Measurements from ENCODE around the gene OLFML2B.

OLFML2B gene

DNA sequence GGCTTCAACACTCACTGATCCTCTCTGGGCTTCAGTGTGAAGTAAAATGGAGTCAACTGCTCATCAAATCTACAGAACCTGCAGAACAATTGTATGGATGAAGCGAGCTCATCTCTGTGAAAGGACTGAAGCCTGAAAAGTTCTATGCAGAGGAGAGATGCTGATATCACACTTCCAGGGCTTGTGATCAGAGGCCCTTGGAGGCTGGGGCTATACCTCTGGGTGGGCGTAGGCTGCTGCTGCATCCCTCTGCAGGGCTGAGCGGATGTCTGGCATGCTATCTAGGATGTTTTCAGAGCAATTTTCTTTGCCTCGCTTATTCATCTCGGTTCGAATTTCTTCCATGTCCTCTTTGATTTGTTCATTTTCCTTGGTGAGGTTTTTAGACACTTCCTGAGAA lies 17.6 kb downstream of the OLFML2B start:
- DNase-seq (ENCODE audit: low read depth in 2 of 2) = no peak

- no peak for DNase-seq (ENCODE audit: low read depth in 2 of 2)
These were observed 19.2 kb downstream of the OLFML2B start for GRCh38 chr1:162004441-162004950.

DNA sequence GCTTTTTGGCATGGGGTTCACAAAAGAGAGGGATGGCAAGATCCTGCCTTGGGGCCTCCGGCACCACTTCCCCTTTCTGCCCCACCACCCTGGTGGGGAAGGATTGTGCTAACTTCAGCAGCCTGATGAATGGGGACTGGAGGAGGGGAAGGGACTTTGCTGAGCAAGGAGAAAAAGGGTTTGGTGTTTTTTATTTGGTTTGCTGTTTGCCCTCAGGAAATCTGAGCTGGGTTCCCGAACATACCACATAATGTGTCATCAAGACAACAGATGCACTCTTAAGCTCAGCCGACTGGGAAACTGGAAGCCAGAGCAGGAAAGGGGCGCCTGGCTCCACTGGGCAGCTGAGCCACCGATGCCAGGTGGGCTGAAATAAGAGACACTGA lies 19.8 kb downstream of the OLFML2B start:
- DNase-seq (ENCODE audit: low read depth in 2 of 2) = no peak

DNA sequence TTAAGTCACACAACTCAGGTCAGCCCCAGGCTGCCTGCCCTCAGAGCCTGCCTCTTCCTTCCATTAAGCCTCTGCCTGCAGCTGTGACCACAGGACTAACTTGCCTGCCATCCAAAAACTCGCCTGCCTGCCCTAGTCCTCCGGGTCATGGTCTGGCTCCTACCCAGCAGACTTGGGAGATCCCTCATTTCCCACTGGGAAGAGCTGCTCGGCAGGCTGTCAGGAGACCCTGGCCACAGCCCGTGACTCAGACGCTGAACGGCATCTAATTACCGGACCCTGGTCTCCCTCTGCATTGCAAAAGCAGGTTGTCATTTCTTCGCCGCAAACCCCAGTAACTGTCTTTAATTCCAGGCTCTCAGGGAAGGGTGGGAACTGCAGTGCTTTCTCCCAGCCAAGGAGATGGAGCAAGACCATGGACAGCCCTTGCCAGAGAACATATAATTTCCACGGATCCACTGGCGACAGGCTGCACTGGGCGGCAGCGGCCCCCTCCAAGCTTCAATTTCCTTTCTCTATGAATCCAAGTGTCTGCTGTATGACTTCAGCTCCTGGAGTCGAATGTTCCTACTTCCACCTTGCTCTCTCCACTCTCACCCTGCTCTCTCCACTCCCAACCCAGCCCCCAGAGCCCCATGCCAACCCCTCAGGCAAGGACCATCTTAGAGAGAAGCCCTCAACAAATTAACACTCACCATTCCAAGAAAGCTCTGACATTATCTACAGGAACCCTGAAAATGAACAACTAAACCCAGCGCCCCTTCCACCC lies 20.4 kb downstream of the OLFML2B start:
- no peak for DNase-seq (ENCODE audit: low read depth in 2 of 2)

GRCh38 chr1:162000053-162000420 lies 23.6 kb downstream of the OLFML2B start:
- no peak for DNase-seq (ENCODE audit: low read depth in 2 of 2)

DNA sequence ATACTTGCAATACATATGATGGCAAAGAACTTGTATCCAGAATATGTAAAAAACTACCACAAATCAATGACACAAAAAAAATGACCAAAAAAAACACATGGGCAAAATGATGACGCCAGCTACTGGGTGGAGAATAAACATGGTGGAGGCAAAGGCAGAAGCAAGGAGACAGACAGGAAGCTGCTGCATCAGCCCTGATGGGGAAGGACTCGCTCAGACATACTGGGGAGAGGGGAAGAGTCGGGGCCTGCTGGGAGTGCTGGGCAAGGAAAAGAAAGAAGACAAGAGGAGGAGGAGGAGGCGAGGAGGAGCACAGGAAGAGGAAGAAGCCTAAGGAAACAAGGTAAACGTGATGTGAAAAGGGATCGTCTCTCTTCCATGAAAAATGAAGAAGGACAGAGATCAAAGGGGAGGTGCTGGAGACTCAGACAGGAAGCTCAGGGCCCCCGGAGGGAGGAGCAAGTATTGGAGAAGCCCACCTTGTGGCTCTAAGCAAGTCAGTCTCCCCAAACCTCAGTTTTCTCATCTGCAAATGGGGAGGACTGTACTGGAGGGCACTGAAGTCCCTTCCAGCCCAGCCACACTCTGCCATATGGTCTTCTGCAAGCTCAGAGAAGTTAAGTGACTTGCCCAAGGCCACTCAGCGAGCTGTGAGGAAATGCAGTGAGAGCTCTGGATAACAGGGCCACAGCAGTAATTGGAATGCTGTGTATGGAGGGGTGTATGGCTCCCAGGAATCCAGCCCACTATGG lies 24.2 kb downstream of the OLFML2B start:
- no peak for DNase-seq (ENCODE audit: low read depth in 2 of 2)

DNA sequence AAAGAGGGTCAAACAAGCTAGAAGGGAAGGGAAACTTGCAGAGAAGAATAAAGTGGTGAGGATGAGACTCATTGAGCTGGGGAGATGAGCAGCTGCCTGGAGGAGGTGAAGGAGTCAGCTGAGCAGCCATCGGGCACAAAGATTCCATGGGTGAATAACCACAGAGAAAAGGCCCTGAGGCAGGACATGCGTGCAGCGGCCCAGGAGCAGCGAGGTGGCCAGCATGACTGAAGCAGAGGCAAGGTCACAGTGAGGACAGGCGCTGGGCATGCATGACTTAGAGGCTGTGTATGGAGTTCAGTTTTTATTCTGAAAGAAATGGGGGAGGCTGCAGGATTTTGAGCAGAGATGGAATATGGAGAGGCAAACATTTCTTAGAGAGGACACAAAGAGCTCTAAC lies 24.9 kb downstream of the OLFML2B start:
- DNase-seq (ENCODE audit: low read depth in 2 of 2) = no peak

DNA sequence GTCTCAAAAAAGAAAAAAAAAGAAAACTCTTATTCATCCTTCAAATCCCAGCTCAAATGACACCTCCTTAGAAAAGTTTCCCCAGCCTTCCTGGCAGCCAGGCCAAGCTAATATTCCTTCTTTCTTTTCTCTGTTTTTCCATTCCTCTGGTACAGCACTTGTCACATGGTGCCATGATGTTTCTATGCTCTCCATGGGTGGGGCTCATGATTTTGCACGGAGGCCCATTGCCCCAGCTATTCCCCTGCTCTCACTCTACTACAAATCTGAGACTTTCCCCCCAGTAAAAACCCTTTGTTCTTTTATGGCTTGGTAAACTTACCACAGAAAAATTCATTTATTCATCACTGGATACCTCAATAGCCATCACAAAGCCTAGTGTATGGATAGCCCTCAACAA lies 26.5 kb downstream of the OLFML2B start:
- no peak for DNase-seq (ENCODE audit: low read depth in 2 of 2)

DNA sequence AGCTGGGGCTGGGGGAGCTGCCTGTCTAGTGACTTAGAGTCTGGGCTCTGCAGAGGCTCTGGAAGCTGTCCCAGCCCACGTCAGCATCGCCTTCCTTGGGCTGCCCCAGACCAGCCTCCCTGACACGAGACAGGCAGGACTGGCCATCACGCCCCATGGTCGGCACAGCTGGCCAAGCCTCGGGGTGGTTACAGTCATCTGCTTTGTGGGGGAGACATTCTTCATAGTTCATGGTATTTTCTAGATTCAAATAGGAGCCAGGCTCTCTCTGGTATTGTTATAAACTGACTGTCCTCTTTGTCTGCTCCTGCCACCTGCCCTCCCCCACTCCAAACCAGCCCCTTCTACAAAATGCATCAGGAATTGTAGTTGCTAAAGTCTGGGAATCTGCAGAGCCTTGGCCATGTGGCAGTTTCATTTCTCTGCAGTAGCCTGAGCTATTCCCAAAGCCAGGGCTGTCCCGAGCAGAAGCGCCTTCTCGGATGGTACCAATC lies 29.4 kb downstream of the OLFML2B start:
- no peak for DNase-seq (ENCODE audit: low read depth in 2 of 2)

DNA sequence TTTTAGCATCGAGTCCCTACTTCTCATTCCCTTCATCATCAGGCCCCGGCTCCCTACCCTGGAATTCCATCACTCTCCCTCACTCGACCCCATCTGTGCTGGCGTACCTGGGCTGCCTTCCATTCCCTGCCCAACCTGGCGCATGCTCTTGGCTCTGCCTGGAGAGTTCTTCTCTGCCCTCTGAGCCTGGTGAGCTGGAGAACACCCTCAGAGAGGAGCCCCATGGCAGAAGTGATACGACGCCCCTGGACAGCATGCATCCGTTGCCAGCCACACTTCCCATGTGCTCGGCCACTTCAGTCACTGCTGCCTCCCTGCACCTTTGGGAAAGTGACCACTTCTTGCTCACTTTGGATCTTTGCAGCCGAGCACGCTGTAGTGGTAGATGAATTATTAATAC lies 30.1 kb downstream of the OLFML2B start:
- DNase-seq (ENCODE audit: low read depth in 2 of 2) = no peak

- DNase-seq (ENCODE audit: low read depth in 2 of 2) = no peak
These were observed 33.9 kb downstream of the OLFML2B start for GRCh38 chr1:161989786-161990185.

- DNase-seq (ENCODE audit: low read depth in 2 of 2) = no peak
These were observed 34.6 kb downstream of the OLFML2B start for GRCh38 chr1:161989108-161989507.

DNA sequence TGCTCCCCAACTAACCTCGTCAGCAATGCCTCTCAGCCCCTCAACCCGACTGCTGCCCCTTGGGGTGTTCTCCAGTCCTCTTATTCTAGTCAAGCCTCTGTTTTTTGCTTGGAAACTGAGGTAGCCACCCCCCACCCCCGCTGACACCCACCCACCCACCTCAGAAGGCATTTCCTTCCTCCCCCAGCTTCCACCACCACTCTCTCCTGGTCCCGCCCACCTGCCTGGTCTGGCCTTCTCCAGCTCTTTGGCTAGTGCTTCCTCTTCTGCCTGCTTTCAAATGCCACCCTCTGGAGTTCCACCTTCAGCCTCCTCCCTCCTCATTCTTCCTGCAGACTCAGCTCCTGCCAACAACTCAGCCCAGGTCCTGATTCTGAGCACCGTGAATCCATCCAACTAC lies 35.3 kb downstream of the OLFML2B start:
- no peak for DNase-seq (ENCODE audit: low read depth in 2 of 2)

DNA sequence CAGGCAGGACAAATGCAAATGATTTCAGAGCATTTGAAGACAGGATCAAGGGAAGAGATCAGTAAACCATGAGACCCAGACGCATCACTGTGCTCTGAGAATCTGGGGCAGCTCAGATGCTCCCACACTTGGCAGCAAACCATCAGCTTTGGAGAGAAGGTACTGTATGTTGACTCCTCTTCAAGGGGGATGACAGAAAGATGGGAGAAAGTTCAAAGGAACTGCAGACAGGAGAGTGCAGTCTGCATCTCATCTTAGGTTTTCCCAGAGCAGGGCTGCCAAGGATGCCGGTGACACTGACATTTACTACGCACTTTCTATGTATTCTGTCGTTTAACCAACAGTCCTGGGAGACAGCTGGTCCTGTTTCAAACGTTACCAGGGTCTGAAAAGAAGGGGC lies 35.8 kb downstream of the OLFML2B start:
- no peak for DNase-seq (ENCODE audit: low read depth in 2 of 2)

DNA sequence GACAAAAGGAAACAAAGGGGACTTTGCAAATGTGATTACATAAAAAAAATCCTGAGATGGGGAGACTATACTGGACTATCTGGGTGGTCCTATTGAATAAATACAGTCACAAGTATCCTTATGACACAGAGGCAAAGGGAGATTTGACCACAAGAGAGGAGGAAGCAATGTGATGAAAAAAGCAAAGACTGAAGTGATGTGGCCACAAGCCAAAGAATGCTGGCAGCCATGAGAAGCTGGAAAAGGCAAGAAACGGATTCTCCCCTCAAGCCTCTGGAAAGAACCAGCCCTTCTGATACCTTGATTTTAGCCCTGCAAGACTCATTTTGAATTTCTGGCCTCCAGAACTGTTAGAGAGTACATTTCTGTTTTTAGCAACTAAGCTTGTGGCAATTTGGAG lies 36.4 kb downstream of the OLFML2B start:
- DNase-seq (ENCODE audit: low read depth in 2 of 2) = no peak

DNA sequence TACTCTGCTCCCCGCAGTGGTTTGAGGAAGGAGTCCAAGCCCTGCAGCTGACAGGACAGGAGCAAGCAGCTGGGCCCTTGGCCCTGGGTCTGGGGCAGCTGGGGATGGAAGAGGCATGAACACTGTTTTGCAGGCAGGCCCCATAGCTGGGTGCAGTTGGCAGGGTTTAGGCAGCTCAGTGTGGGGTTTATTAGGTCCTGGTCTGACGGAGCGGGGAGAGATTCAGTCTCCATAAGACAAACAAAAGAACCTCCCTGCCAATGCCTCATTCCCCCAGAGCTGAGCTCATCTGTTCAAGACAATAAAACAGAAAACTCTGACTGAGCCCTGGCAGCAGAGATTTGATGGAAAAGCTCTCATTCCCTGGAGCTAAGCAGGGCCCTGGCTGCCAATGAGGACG lies 37.3 kb downstream of the OLFML2B start:
- DNase-seq (ENCODE audit: low read depth in 2 of 2) = no peak

DNA sequence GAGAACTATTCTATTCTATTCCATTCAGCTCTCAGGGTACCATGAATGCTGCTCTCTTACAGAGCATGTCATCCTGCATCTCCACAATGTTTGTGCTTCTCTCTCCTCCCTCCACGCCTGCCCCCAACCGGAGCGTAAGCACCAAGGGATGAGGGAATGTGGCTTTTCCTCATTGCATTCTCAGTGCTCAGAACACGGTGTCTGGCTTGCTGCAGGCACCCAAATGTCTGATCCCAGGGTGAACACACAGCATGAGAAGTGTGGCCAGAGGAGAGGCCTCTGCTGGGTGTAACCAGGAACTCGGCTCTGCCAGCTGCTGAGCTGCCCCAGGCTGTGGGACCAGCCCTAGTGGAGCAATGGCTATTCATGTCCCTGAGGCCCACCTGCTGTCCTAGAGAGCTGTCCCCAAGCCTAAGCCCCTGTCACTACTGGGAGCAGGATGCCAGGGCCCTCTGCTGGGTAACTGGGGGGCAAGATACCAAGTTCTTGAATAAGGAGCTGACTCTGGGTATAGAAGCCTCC lies 38.3 kb downstream of the OLFML2B start:
- DNase-seq (ENCODE audit: low read depth in 2 of 2) = no peak

GRCh38 chr1:161983725-161984124 lies 39.9 kb downstream of the OLFML2B start:
- DNase-seq (ENCODE audit: low read depth in 2 of 2) = no peak

- DNase-seq (ENCODE audit: low read depth in 2 of 2) = no peak
These were observed 40.8 kb downstream of the OLFML2B start for GRCh38 chr1:161982917-161983316.

GRCh38 chr1:161982507-161982895 lies 41.2 kb downstream of the OLFML2B start:
- DNase-seq (ENCODE audit: low read depth in 2 of 2) = no peak

- DNase-seq (ENCODE audit: low read depth in 2 of 2) = no peak
These were observed 41.7 kb downstream of the OLFML2B start for GRCh38 chr1:161981735-161982506.

DNA sequence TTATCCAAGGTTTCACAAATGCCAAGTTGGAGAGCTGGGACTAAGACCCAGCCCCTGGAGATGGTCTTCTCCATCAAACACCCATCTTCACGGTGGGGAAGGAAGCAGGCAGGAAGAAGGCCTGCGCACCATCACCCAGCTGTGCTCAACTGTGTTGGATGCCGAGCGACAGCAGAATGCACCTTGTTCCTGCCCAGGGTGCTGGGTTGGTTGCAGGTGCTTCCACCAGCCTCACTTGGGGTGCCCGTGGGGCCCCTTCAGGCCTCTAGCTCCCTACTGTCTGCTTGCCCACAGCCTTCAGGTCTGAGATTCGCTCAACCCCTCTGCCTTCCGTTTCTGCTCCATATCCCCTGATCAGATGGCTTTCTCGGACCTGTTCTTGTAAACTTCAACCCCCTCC lies 42.5 kb downstream of the OLFML2B start:
- no peak for DNase-seq (ENCODE audit: low read depth in 2 of 2)

Measured in stimulated activated CD4-positive, alpha-beta T cell treated with anti-CD3 and anti-CD28 coated beads, Interleukin-4, amount 100 ng/mL, for 48 hours (primary cell).